Measurements from ENCODE around the gene ARCN1.

The ARCN1 gene

GRCh38 chr11:118572061-118572980, at the start of gene ARCN1:
ARCN1 (plus strand) TSS chr11:118572409; CDS start chr11:118572548, 139 bp downstream.
- Mint-ChIP-seq H3K9me3 (ENCODE audit: low read depth) (no peaks in the 10 kb centered on the region), H3K4me1 (ENCODE audit: low read depth) (peaks cover 53% of the 10 kb centered on the region), H3K4me3 (peak within 1 kb of the TSS; percentile 100), H3K27ac (peak within 1 kb of the TSS; percentile 96), H3K36me3 (no peaks in the 10 kb centered on the region), H3K27me3 (no peaks in the 10 kb centered on the region)

DNA sequence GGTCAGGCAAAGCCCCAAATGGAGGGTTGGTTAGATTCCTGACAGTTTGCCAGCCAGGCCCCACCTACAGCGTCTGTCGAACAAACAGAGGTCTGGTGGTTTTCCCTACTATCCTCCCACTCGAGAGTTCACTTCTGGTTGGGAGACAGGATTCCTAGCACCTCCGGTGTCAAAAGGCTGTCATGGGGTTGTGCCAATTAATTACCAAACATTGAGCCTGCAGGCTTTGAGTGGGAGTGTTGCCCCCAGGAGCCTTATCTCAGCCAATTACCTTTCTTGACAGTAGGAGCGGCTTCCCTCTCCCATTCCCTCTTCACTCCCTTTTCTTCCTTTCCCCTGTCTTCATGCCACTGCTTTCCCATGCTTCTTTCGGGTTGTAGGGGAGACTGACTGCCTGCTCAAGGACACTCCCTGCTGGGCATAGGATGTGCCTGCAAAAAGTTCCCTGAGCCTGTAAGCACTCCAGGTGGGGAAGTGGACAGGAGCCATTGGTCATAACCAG, 49.6 kb upstream of the ARCN1 start:
- peaks cover 9% of the 10 kb centered on the region for H3K36me3 Mint-ChIP-seq
- H3K27ac Mint-ChIP-seq: peak overlapping the region; percentile 55
- no peaks in the 10 kb centered on the region for H3K9me3 Mint-ChIP-seq (ENCODE audit: low read depth)
- H3K27me3 Mint-ChIP-seq: no peaks in the 10 kb centered on the region
- H3K4me3 Mint-ChIP-seq: no peak overlapping the region
- H3K4me1 Mint-ChIP-seq (ENCODE audit: low read depth): peaks cover 11% of the 10 kb centered on the region

GRCh38 chr11:118524356-118524755, 47.9 kb upstream of the ARCN1 start:
- H3K9me3 Mint-ChIP-seq (ENCODE audit: low read depth): no peaks in the 10 kb centered on the region
- no peak overlapping the region for H3K4me3 Mint-ChIP-seq
- H3K27ac Mint-ChIP-seq: no peak overlapping the region
- peaks cover 19% of the 10 kb centered on the region for H3K4me1 Mint-ChIP-seq (ENCODE audit: low read depth)
- H3K36me3 Mint-ChIP-seq: peaks cover 6% of the 10 kb centered on the region
- H3K27me3 Mint-ChIP-seq: no peaks in the 10 kb centered on the region

DNA sequence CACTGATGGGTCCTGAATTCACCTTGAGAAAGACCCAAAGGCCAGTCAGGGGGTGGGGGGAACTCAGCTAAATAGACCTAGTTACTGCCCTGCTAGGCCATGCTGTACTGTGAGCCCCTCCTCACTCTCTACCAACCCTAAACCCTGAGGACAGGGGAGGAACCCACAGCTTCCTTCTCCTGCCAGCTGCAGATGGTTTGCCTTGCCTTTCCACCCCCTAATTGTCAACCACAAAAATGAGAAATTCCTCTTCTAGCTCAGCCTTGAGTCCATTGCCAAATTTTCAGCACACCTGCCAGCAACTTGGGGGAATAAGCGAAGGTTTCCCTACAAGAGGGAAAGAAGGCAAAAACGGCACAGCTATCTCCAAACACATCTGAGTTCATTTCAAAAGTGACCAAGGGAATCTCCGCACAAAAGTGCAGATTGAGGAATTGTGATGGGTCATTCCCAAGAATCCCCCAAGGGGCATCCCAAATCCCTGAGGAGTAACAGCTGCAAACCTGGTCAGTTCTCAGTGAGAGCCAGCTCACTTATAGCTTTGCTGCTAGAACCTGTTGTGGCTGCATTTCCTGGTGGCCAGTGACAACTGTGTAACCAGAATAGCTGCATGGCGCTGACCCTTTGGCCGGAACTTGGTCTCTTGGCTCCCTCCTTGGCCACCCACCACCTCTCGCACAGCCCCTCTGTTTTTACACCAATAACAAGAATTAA, 47.3 kb upstream of the ARCN1 start:
- H3K9me3 Mint-ChIP-seq (ENCODE audit: low read depth): no peaks in the 10 kb centered on the region
- H3K4me3 Mint-ChIP-seq: no peak overlapping the region
- H3K27me3 Mint-ChIP-seq: no peaks in the 10 kb centered on the region
- no peak overlapping the region for H3K27ac Mint-ChIP-seq
- H3K36me3 Mint-ChIP-seq: peaks cover 4% of the 10 kb centered on the region
- peaks cover 25% of the 10 kb centered on the region for H3K4me1 Mint-ChIP-seq (ENCODE audit: low read depth)

GRCh38 chr11:118526688-118527087, 45.5 kb upstream of the ARCN1 start:
- Mint-ChIP-seq H3K4me3 (no peak overlapping the region), H3K27ac (no peak overlapping the region), H3K9me3 (ENCODE audit: low read depth) (no peaks in the 10 kb centered on the region), H3K4me1 (ENCODE audit: low read depth) (peaks cover 34% of the 10 kb centered on the region), H3K36me3 (no peaks in the 10 kb centered on the region), H3K27me3 (no peaks in the 10 kb centered on the region)

DNA sequence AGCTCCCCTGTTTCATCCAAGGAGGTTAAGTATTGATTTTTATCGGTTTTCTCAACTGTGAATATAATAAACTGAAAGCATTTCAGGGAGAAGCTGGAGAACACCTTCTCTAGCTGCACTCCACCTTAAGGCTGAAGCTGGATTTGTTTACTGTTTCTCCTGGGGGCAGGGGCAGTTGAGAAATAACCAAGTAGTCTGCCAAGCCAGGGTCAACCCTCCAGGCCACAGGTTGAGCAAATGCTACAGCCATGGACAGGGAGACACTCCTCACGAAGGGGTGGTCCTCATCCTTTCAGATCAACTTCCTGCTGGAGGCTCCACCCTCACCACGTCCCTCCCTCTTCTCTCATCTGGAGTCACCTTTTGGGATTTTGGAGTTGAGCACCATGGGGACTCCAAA, 45.1 kb upstream of the ARCN1 start, which contains the start of gene TTC36:
TSS of gene TTC36 (plus strand) at position 366 of the 400 bp plus-strand sequence. CDS start at position 387, 21 bp downstream.
- Mint-ChIP-seq H3K36me3 (no peaks in the 10 kb centered on the region), H3K27me3 (no peaks in the 10 kb centered on the region), H3K9me3 (ENCODE audit: low read depth) (no peaks in the 10 kb centered on the region), H3K27ac (peak within 1 kb of the TSS; percentile 7), H3K4me1 (ENCODE audit: low read depth) (peaks cover 36% of the 10 kb centered on the region), H3K4me3 (no peak within 1 kb of the TSS)

DNA sequence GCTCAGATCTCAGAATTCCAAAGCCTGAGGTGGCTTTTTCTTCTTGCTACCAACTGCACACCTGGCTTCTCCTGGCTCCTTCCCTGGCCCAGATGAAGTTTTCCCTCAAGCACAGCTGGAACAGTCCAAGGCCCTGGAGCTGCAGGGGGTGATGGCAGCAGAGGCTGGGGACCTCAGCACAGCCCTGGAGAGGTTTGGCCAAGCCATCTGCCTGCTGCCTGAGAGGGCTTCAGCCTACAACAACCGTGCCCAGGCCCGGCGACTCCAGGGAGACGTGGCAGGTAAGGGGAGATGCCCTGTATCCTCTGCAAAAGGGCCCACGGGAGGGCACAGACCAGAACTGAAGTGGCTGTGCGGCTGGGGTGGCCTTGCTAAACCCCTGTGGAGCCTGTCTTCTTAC, 43.7 kb upstream of the ARCN1 start:
- Mint-ChIP-seq H3K36me3 (no peaks in the 10 kb centered on the region), H3K4me3 (no peak overlapping the region), H3K27ac (no peak overlapping the region), H3K27me3 (no peaks in the 10 kb centered on the region), H3K9me3 (ENCODE audit: low read depth) (no peaks in the 10 kb centered on the region), H3K4me1 (ENCODE audit: low read depth) (peaks cover 38% of the 10 kb centered on the region)

GRCh38 chr11:118529584-118530175, 42.5 kb upstream of the ARCN1 start:
- Mint-ChIP-seq H3K27ac (peak overlapping the region; percentile 90), H3K4me1 (ENCODE audit: low read depth) (peaks cover 38% of the 10 kb centered on the region), H3K27me3 (no peaks in the 10 kb centered on the region), H3K36me3 (no peaks in the 10 kb centered on the region), H3K4me3 (peak overlapping the region; percentile 92), H3K9me3 (ENCODE audit: low read depth) (no peaks in the 10 kb centered on the region)

- H3K4me1 Mint-ChIP-seq (ENCODE audit: low read depth): peaks cover 38% of the 10 kb centered on the region
- no peaks in the 10 kb centered on the region for H3K36me3 Mint-ChIP-seq
- no peaks in the 10 kb centered on the region for H3K27me3 Mint-ChIP-seq
- peak overlapping the region; percentile 92 for H3K4me3 Mint-ChIP-seq
- peak overlapping the region; percentile 90 for H3K27ac Mint-ChIP-seq
- H3K9me3 Mint-ChIP-seq (ENCODE audit: low read depth): no peaks in the 10 kb centered on the region
These were observed 42.0 kb upstream of the ARCN1 start for GRCh38 chr11:118530180-118530682.

- H3K9me3 Mint-ChIP-seq (ENCODE audit: low read depth): no peaks in the 10 kb centered on the region
- H3K4me3 Mint-ChIP-seq: peak within 1 kb of the TSS; percentile 95
- H3K27me3 Mint-ChIP-seq: no peaks in the 10 kb centered on the region
- H3K27ac Mint-ChIP-seq: peak within 1 kb of the TSS; percentile 90
- H3K4me1 Mint-ChIP-seq (ENCODE audit: low read depth): peaks cover 38% of the 10 kb centered on the region
- no peaks in the 10 kb centered on the region for H3K36me3 Mint-ChIP-seq
These were observed 41.3 kb upstream of the ARCN1 start, which contains the start of gene TMEM25 for GRCh38 chr11:118530683-118531596. TMEM25 (plus strand) TSS chr11:118531192; CDS start chr11:118531802, 610 bp downstream.

DNA sequence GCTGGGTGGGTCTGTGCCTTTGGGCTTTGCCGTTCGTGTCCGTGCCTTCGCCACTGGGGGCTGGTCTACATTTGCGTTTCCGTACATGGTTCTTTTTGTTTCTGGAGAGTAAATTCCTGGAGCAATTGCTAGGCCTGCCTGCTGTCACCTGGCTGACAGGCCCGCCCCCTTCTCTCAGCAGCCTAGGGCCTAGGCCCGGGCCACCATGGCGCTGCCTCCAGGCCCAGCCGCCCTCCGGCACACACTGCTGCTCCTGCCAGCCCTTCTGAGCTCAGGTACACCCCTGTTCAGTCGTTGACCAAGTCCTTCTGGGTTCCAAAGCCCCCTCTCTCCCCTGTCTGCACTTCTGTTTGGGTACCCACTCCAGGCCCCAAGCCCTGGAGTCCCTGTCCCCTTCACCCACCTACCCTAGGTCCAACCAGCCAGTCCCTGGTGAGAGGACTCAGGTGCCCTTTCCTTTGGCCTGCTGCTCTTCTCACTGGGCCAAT, 40.6 kb upstream of the ARCN1 start:
- H3K4me1 Mint-ChIP-seq (ENCODE audit: low read depth): peaks cover 34% of the 10 kb centered on the region
- H3K9me3 Mint-ChIP-seq (ENCODE audit: low read depth): no peaks in the 10 kb centered on the region
- H3K4me3 Mint-ChIP-seq: peak overlapping the region; percentile 95
- peak overlapping the region; percentile 82 for H3K27ac Mint-ChIP-seq
- H3K36me3 Mint-ChIP-seq: no peaks in the 10 kb centered on the region
- no peaks in the 10 kb centered on the region for H3K27me3 Mint-ChIP-seq

GRCh38 chr11:118532091-118532490, 40.1 kb upstream of the ARCN1 start:
- H3K27ac Mint-ChIP-seq: no peak overlapping the region
- peak overlapping the region; percentile 95 for H3K4me3 Mint-ChIP-seq
- H3K4me1 Mint-ChIP-seq (ENCODE audit: low read depth): peaks cover 31% of the 10 kb centered on the region
- no peaks in the 10 kb centered on the region for H3K9me3 Mint-ChIP-seq (ENCODE audit: low read depth)
- H3K36me3 Mint-ChIP-seq: no peaks in the 10 kb centered on the region
- no peaks in the 10 kb centered on the region for H3K27me3 Mint-ChIP-seq

DNA sequence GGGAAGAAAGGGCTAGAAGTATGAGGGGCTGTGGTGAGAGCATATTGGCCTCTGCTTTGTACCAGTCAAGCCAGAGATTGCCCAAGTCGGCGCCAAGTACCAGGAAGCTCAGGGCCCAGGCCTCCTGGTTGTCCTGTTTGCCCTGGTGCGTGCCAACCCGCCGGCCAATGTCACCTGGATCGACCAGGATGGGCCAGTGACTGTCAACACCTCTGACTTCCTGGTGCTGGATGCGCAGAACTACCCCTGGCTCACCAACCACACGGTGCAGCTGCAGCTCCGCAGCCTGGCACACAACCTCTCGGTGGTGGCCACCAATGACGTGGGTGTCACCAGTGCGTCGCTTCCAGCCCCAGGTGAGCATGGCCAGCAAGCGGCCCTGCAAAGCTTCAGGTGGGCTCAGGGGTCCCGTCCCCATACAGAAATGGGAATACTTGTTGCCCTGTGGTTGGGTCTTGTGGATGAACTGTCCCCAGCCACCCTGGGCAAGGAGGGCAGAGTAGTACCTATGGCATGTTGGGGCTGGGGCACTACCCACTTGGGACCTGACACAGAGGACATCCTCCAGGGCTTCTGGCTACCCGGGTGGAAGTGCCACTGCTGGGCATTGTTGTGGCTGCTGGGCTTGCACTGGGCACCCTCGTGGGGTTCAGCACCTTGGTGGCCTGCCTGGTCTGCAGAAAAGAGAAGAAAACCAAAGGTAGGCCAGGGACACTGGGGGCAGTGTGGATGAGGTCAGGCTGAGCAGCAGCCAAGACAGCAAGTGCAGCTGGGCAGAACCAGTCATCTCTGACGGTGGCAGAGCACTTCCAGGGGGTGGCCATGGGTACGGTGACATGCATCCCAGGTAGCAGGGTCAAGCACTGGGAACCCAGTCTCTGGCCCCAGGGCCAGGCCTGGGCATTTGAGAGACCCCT, 39.1 kb upstream of the ARCN1 start:
- H3K36me3 Mint-ChIP-seq: no peaks in the 10 kb centered on the region
- no peaks in the 10 kb centered on the region for H3K9me3 Mint-ChIP-seq (ENCODE audit: low read depth)
- peak overlapping the region; percentile 95 for H3K4me3 Mint-ChIP-seq
- H3K27me3 Mint-ChIP-seq: no peaks in the 10 kb centered on the region
- H3K4me1 Mint-ChIP-seq (ENCODE audit: low read depth): peaks cover 25% of the 10 kb centered on the region
- no peak overlapping the region for H3K27ac Mint-ChIP-seq

Measured in activated naive CD8-positive, alpha-beta T cell (primary cell).